Choroid plexus epithelial cell (primary cell): ENCODE measurements around the gene HOXD4.

Experiments used
- DNase-seq: peaks from one replicate; pipeline ENCODE4 v3.0.0-alpha.2; 2010; ENCODE audit warnings: low read depth
- H3K4me3 ChIP-seq: 2 replicates; pipeline ENCODE4 v1.5.1; 2011; ENCODE audit warnings: low read depth, mild to moderate bottlenecking, control low read depth, low read length, moderate library complexity
- CTCF ChIP-seq: conservative IDR thresholded peaks from 2 replicates; pipeline ENCODE4 v1.5.1; 2011; ENCODE audit warnings: low read depth, mild to moderate bottlenecking, control low read depth, inconsistent platforms, low read length, moderate library complexity

Gene HOXD4

GRCh38 chr2:176134035-176134434, 17.3 kb upstream of the HOXD4 start:
- TF ChIP-seq CTCF: no peak
- no peak for DNase-seq

DNA sequence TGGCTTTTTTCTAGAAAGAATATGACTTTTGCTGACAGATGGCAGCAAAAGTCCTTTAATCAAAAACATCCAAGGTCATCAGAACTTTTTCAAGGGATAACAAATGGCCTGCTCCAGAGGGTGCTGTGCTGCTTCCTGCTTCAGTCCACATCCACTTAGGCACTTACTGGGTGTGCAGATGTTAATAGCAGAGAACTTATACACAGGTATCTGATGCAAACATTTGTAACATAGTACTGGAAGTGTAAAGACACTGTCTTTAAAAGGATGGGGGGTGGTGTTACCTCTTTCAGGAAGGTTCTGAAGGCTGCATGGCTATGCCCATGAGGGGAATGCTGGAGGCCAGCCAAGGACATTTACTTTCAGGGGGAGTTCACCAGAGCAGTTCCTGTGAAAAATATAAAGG, 16.3 kb upstream of the HOXD4 start:
- H3K4me3 ChIP-seq: no peak overlapping the region
- TF ChIP-seq CTCF: no peak

More at GRCh38 chr2:176134035-176134434, 17.3 kb upstream of the HOXD4 start:
- no peak overlapping the region for H3K4me3 ChIP-seq

GRCh38 chr2:176136374-176137251, 14.7 kb upstream of the HOXD4 start:
- no peak for DNase-seq
- no peak for TF ChIP-seq CTCF
- H3K4me3 ChIP-seq: no peak overlapping the region

More for the DNA sequence above, 16.3 kb upstream of the HOXD4 start:
- DNase-seq: peak; percentile 19

GRCh38 chr2:176137252-176137580, 14.1 kb upstream of the HOXD4 start:
- H3K4me3 ChIP-seq: no peak overlapping the region
- no peak for DNase-seq
- no peak for TF ChIP-seq CTCF

GRCh38 chr2:176137906-176138305, 13.4 kb upstream of the HOXD4 start:
- H3K4me3 ChIP-seq: no peak overlapping the region
- no peak for DNase-seq
- TF ChIP-seq CTCF: no peak

DNA sequence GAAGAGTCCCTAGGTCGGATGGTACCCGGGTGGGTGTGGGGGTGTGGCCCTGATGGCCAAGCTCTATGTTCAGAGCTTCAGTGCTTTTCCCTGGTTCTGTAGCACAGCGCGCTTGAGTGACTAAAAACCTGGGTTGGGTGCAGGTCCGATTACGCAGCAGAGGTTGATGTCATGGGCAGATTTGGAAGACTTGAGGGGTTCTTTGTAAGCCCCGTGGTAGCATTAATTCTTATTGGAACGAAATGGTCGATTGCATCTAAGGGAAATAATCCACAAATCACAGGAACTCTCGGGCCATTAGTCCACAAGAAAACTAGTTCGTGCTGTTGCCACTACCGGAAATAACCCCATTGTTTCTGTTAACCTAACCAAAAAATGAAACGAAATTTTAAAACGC, 12.8 kb upstream of the HOXD4 start:
- no peak for TF ChIP-seq CTCF
- DNase-seq: no peak
- H3K4me3 ChIP-seq: no peak overlapping the region

DNA sequence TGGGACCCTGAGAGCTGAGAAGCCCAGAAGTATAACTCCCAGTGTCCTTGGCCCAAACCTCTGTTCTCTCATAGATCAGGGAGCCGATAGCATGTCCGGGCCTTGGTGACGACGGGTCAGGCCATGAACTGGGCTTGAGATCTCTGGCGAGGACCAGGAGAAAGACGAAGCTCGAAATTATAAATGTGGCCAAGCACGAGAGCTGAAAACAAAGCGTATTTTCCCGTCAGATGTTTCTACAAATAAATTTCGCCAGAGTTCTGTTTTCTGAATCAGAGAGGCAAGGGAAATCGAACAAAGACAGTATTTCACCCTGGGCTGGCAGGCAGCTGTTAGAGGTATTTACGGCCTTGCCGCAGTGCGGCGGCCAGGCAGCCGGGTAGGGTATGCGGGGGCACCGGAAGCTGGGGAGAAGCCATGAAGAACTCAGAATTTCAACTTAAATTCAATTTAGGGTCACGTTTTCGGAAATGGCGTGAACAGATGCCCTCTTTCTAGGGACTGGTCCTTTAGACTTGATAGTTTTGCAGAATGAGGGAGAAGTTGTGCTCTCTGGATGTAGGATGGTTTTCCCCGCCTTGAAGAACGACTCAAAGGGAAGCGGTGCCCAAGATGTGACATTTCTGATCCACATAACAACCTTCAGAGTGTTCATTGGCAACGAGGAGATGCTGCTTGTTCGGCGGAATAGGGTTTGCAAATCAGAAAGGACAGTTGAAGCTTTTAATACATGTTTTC, 12.3 kb upstream of the HOXD4 start:
- no peak for DNase-seq
- no peak for TF ChIP-seq CTCF
- H3K4me3 ChIP-seq: no peak overlapping the region
